Kidney epithelial cell (primary cell): ENCODE results near the gene KIF3C. TPM values are rescaled to one million over a fixed set of nuclear protein-coding genes. Genes with fewer than 3 reads are reported as not detected.
"Not testable (repeated sequence)": the region's sequence is repeated elsewhere in the genome, so short reads cannot be mapped to it uniquely, and the experiment has no call there.

Experiments used
- DNase-seq: peaks from one replicate; pipeline ENCODE4 v3.0.0-alpha.2; 2010; ENCODE audit warnings: low read depth
- H3K27me3 ChIP-seq: 2 replicates; pipeline ENCODE4 v1.6.0; 2011; ENCODE audit warnings: low read length; ENCODE audit not compliant: control insufficient read depth, insufficient read depth
- H3K36me3 ChIP-seq: 2 replicates; pipeline ENCODE4 v1.5.1; 2011; ENCODE audit warnings: low read length; ENCODE audit not compliant: control insufficient read depth, insufficient read depth
- H3K4me3 ChIP-seq: 2 replicates; pipeline ENCODE4 v1.5.1; 2011; ENCODE audit warnings: low read depth, mild to moderate bottlenecking, control low read depth, low read length
- total RNA-seq: library from RNA; depleted of rRNA; stranded (reverse); fragments of >200 nt; gene quantifications from 2 replicates; pipeline ENCODE4 v1.2.3, GENCODE V29; 2015
- TF ChIP-seq, protein P1 (sequence below): IDR thresholded peaks from 2 replicates; pipeline ENCODE4 v1.5.1; 2011; ENCODE audit warnings: mild to moderate bottlenecking, moderate library complexity, low read length, control low read depth, inconsistent platforms; ENCODE audit not compliant: insufficient read depth, poor library complexity, severe bottlenecking

KIF3C gene
- total RNA-seq, 1 donor from 2014 or later = 58.3 TPM

DNA sequence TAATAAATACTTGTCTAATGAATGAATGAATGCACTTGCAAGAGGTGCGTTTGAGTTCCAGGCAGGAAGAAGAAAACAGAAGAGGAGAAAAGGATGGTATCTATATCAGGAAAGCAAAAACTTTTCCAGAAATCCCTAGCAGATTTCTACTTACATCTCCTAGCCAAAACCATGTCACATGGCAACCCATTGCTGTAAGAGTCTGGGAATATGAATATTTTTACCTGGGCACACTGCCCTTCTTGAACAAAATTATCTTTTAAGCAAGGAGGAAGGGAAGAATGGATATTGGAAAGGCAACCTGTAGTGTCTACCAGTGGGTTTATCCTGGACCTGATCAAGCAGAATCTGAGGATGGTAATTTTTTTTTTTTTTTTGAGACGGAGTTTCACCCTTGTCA lies 59.8 kb downstream of the KIF3C start:
- Histone ChIP-seq H3K36me3 (peaks cover 1% of the 10 kb centered on the region), H3K4me3 (no peak overlapping the region), H3K27me3 (no peaks in the 10 kb centered on the region)
- no peak for DNase-seq
- TF ChIP-seq, protein P1, sequence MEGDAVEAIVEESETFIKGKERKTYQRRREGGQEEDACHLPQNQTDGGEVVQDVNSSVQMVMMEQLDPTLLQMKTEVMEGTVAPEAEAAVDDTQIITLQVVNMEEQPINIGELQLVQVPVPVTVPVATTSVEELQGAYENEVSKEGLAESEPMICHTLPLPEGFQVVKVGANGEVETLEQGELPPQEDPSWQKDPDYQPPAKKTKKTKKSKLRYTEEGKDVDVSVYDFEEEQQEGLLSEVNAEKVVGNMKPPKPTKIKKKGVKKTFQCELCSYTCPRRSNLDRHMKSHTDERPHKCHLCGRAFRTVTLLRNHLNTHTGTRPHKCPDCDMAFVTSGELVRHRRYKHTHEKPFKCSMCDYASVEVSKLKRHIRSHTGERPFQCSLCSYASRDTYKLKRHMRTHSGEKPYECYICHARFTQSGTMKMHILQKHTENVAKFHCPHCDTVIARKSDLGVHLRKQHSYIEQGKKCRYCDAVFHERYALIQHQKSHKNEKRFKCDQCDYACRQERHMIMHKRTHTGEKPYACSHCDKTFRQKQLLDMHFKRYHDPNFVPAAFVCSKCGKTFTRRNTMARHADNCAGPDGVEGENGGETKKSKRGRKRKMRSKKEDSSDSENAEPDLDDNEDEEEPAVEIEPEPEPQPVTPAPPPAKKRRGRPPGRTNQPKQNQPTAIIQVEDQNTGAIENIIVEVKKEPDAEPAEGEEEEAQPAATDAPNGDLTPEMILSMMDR = no peak

DNA sequence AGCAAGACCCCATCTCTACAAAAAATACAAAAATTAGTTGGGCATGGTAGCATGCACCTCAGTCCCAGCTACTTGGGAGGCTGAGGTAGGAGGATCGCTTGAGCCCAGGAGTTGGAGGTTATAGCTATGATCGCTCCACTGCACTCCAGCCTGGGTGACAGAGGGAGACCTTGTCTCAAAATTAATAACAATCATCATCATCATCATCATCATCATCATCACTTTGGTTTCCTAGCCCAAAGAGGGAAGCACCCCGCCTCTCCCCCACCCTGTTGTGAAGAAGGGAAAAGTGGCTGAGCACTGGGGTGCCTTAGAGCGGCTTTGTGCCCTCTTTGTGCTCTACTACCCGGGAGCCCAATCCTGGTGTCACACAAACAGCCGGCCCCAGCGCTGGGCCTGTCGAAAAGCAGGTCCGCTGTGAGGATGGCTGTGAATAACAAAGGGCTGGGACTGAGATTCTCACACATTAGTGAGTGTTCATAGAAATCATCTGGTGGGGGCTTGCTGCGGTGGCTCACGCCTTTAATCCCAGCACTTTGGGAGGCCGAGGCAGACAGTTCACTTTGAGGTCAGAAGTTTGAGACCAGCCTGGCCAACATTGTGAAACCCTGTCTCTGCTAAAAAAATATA lies 61.4 kb downstream of the KIF3C start:
- Histone ChIP-seq H3K4me3 (no peak overlapping the region), H3K36me3 (no peaks in the 10 kb centered on the region), H3K27me3 (no peaks in the 10 kb centered on the region)
- DNase-seq = no peak
- TF ChIP-seq, protein P1 = no peak

DNA sequence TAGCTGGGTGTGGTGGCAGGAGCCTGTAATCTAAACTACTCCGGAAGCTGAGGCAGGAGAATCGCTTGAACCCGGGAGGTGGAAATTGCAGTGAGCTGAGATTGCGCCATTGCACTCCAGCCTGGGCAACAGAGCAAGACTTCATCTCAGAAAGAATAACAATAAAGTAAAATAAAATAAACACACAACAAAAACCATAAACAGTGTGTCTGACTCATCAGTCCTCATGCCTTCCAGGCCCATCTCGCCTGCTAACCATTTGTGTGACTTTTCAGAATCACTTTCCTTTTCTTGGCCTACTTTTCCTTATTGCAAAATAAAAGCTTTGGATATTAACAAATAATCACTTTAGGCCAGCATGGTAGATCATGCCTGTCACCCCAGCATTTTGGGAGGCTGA lies 62.0 kb downstream of the KIF3C start:
- H3K4me3 ChIP-seq = no peak overlapping the region
- DNase-seq = no peak
- H3K36me3 ChIP-seq = no peaks in the 10 kb centered on the region
- no peaks in the 10 kb centered on the region for H3K27me3 ChIP-seq
- TF ChIP-seq, protein P1 = no peak

DNA sequence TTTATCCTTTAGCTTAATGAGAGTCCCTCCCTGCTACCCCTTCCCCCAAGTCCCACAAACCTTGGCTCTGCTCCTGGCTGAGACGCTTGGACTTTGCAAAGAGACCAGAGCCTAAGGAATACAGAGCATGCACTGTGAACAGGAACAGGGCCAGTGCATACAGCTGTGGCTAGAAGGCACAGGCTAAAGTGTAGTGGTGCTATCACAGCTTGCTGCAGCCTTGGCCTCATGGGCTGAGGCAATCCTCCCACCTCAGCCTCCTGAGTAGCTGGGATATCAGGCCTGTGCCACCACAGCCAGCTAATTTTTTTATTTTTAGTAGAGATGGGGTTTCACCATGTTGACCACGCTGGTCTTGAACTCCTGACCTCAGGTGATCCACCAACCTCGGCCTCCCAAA lies 64.5 kb downstream of the KIF3C start:
- no peaks in the 10 kb centered on the region for H3K36me3 ChIP-seq
- DNase-seq = no peak
- no peak overlapping the region for H3K4me3 ChIP-seq
- TF ChIP-seq, protein P1 = no peak
- H3K27me3 ChIP-seq = no peaks in the 10 kb centered on the region

DNA sequence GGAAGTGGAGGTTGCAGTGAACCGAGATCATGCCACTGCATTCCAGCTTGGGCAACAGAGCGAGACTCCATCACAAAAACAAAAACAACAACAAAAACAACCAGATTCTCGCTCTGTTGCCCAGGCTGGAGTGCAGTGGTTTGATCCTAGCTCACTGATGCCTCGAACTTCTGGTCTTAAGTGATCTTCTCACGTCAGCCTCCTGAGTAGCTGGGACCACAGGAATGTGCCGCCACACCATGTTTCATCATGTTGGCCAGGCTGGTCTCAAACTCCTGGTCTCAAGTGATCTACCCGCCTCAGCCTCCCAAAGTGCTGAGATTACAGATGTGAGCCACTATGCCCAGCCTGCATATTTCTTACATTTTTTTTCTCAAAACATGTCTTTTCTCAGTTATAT lies 64.9 kb downstream of the KIF3C start:
- not testable (repeated sequence) for H3K4me3 ChIP-seq, DNase-seq, H3K27me3 ChIP-seq, H3K36me3 ChIP-seq

DNA sequence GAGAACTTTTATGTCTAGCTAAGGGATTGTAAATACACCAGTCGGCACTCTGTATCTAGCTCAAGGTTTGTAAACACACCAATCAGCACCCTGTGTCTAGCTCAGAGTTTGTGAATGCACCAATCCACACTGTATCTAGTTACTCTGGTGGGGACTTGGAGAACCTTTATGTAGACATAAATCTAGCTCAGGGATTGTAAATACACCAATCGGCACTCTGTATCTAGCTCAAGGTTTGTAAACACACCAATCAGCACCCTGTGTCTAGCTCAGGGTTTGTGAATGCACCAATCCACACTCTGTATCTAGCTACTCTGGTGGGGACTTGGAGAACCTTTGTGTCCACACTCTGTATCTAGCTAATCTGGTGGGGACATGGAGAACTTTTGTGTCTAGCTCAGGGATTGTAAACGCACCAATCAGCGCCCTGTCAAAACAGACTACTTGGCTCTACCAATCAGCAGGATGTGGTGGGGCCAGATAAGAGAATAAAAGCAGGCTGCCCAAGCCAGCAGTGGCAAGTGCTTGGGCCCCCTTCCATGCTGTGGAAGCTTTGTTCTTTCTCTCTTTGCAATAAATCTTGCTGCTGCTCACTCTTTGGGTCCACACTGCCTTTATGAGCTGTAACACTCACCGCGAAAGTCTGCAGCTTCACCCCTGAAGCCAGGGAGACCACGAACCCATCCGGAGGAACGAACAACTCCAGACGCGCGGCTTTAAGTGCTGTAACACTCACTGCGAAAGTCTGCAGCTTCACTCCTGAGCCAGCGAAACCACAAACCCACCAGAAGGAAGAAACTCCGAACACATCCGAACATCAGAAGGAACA lies 66.1 kb downstream of the KIF3C start:
- not testable (repeated sequence) for H3K36me3 ChIP-seq, H3K4me3 ChIP-seq, DNase-seq, H3K27me3 ChIP-seq

DNA sequence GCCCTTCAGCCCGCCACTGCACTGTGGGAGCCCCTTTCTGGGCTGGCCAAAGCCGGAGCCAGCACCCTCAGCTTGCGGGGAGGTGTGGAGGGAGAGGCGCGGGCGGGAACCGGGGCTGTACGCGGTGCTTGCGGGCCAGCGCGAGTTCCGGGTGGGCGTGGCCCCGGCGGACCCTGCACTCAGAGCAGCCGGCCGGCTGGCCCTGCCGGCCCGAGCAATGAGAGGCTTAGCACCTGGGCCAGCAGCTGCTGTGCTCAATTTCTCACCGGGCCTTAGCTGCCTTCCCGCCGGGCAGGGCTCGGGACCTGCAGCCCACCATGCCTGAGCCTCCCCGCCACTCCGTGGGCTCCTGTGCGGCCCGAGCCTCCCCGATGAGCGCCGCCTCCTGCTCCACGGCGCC lies 66.9 kb downstream of the KIF3C start:
- H3K36me3 ChIP-seq, H3K27me3 ChIP-seq, DNase-seq, H3K4me3 ChIP-seq: not testable (repeated sequence)

DNA sequence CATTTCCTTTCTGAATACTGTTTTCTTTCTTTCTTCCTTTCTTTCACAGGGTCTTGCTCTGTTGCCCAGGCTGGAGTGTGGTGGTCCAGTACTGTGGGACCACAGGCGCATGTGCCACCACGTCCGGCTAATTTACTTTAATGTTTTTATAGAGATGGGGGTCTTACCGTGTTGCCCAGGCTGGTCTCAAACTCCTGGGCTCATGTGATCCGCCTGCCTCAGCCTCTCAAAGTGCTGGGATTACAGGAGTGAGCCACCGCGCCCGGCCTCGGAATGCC lies 68.7 kb downstream of the KIF3C start:
- not testable (repeated sequence) for H3K4me3 ChIP-seq, H3K36me3 ChIP-seq, H3K27me3 ChIP-seq, DNase-seq
